GM20000 (cell line): ENCODE results near the gene TOP1.

Experiments
- DNase-seq: peaks from one replicate; pipeline ENCODE4 v3.0.0; 2012; ENCODE audit warnings: low spot score
- CTCF ChIP-seq: IDR thresholded peaks from 2 replicates; pipeline ENCODE4 v1.5.1; 2012; ENCODE audit warnings: mild to moderate bottlenecking, control low read depth; ENCODE audit errors: extremely low read depth, missing control alignments

Gene TOP1

GRCh38 chr20:41173161-41173721, 144.6 kb downstream of the TOP1 start:
- peak; percentile 71 for DNase-seq
- TF ChIP-seq CTCF: peak; percentile 82

GRCh38 chr20:41173791-41174341, 145.2 kb downstream of the TOP1 start:
- no peak for TF ChIP-seq CTCF
- no peak for DNase-seq
